Hepatocyte (in vitro differentiated cells): ENCODE data around the gene CLIP3. TPM values are rescaled to one million over a fixed set of nuclear protein-coding genes. Genes with fewer than 3 reads are reported as not detected.
"Not testable (repeated sequence)": the region's sequence is repeated elsewhere in the genome, so short reads cannot be mapped to it uniquely, and the experiment has no call there.

ENCODE experiments used
- DNase-seq: peaks from one replicate; pipeline ENCODE4 v3.0.0-alpha.2; 2016; ENCODE audit warnings: low spot score
- H2AFZ ChIP-seq: fragments of 200-600 bp; sonication (generic); 2 replicates; pipeline ENCODE4 v1.6.0; 2016; ENCODE audit warnings: antibody characterized with exemption, mild to moderate bottlenecking
- H3K27ac ChIP-seq: fragments of 200-600 bp; sonication (generic); 2 replicates; pipeline ENCODE4 v1.5.1; 2016; ENCODE audit warnings: mild to moderate bottlenecking
- H3K27me3 ChIP-seq: fragments of 200-600 bp; sonication (generic); 2 replicates; pipeline ENCODE4 v1.6.1; 2016
- H3K36me3 ChIP-seq: fragments of 200-600 bp; sonication (generic); replicated peaks from 2 replicates; pipeline ENCODE4 v1.5.1; 2016; ENCODE audit warnings: low read depth; ENCODE audit not compliant: insufficient read depth
- H3K4me1 ChIP-seq: fragments of 200-600 bp; sonication (generic); 2 replicates; pipeline ENCODE4 v1.5.1; 2016; ENCODE audit warnings: mild to moderate bottlenecking, moderate library complexity; ENCODE audit not compliant: insufficient read depth
- H3K4me2 ChIP-seq: fragments of 200-600 bp; sonication (generic); 2 replicates; pipeline ENCODE4 v1.6.0; 2016
- H3K4me3 ChIP-seq: fragments of 200-600 bp; sonication (generic); 2 replicates; pipeline ENCODE4 v1.5.1; 2016; ENCODE audit warnings: mild to moderate bottlenecking
- H3K79me2 ChIP-seq: fragments of 200-600 bp; sonication (generic); 2 replicates; pipeline ENCODE4 v1.6.0; 2017; ENCODE audit warnings: mild to moderate bottlenecking
- H3K9me2 ChIP-seq: fragments of 200-600 bp; sonication (generic); replicated peaks from 2 replicates; pipeline ENCODE4 v1.6.0; 2017; ENCODE audit warnings: mild to moderate bottlenecking; ENCODE audit not compliant: insufficient read depth
- H3K9me3 ChIP-seq: fragments of 200-600 bp; sonication (generic); 2 replicates; pipeline ENCODE4 v1.5.1; 2016; ENCODE audit warnings: low read depth, mild to moderate bottlenecking
- H4K20me1 ChIP-seq: fragments of 200-600 bp; sonication (generic); 2 replicates; pipeline ENCODE4 v1.6.0; 2016; ENCODE audit warnings: mild to moderate bottlenecking; ENCODE audit not compliant: insufficient read depth, poor library complexity, severe bottlenecking
- CTCF ChIP-seq: fragments of 200-600 bp; sonication (generic); IDR thresholded peaks from 2 replicates; pipeline ENCODE4 v1.5.1; 2016; ENCODE audit warnings: antibody characterized with exemption, mild to moderate bottlenecking; ENCODE audit not compliant: poor library complexity
- EZH2 ChIP-seq: fragments of 200-600 bp; sonication (generic); IDR thresholded peaks from 2 replicates; pipeline ENCODE4 v1.6.1; 2016; ENCODE audit warnings: antibody characterized with exemption, mild to moderate bottlenecking, borderline replicate concordance
- EZH2phosphoT487 ChIP-seq: fragments of 200-600 bp; sonication (generic); IDR thresholded peaks from one replicate; pipeline ENCODE4 v1.6.1; 2018; ENCODE audit warnings: antibody characterized with exemption, mild to moderate bottlenecking, low read depth, moderate library complexity; ENCODE audit not compliant: unreplicated experiment, severe bottlenecking
- WGBS: methylation state at CpG from one replicate; pipeline ENCODE4 v1.1.6; 2016; ENCODE audit warnings: low lambda C conversion rate; ENCODE audit errors: missing lambda C conversion rate; 5-methylcytosine and 5-hydroxymethylcytosine counted together
- polyA plus RNA-seq: library from polyadenylated mRNA; unstranded; fragments of >200 nt; fragmentation: Nextera tagmentation; extraction: Ambion mirVana; gene quantifications from 2 replicates; pipeline ENCODE4 v1.2.1, GENCODE V29; 2016
- total RNA-seq: library from RNA; depleted of rRNA; stranded (reverse); fragments of >200 nt; gene quantifications from 2 replicates; pipeline ENCODE4 v1.2.3, GENCODE V29; 2014

Gene CLIP3
- total and polyA plus RNA-seq, 2 experiments from 2014 or later = 5.1 to 19.5 TPM

- Histone ChIP-seq H3K79me2 (no peaks in the 10 kb centered on the region), H3K4me1 (no peaks in the 10 kb centered on the region), H3K27me3 (no peaks in the 10 kb centered on the region), H3K9me2 (no peaks in the 10 kb centered on the region), H3K36me3 (no peaks in the 10 kb centered on the region), H3K4me2 (no peak overlapping the region), H2AFZ (no peak overlapping the region), H3K4me3 (no peak overlapping the region), H4K20me1 (no peaks in the 10 kb centered on the region), H3K27ac (no peak overlapping the region), H3K9me3 (no peaks in the 10 kb centered on the region)
- no peak for DNase-seq
- WGBS = 98% methylated on average over 3 of the region's 3 CpGs
- TF ChIP-seq CTCF = no peak
Measured at GRCh38 chr19:36079389-36079945, 46.8 kb upstream of the CLIP3 start.

- no peaks in the 10 kb centered on the region for H3K9me2 ChIP-seq
- WGBS = 85% methylated on average over 10 of the region's 10 CpGs
Measured at GRCh38 chr19:36073121-36073876, 40.6 kb upstream of the CLIP3 start.

GRCh38 chr19:36072081-36072480 is 39.4 kb upstream of the CLIP3 start:
- H3K9me3 ChIP-seq = no peaks in the 10 kb centered on the region

More at GRCh38 chr19:36073121-36073876, 40.6 kb upstream of the CLIP3 start:
- Histone ChIP-seq H4K20me1 (no peaks in the 10 kb centered on the region), H3K36me3 (no peaks in the 10 kb centered on the region), H3K79me2 (no peaks in the 10 kb centered on the region), H2AFZ (no peak overlapping the region), H3K4me2 (no peak overlapping the region), H3K4me3 (no peak overlapping the region), H3K27ac (no peak overlapping the region), H3K9me3 (no peaks in the 10 kb centered on the region), H3K27me3 (no peaks in the 10 kb centered on the region), H3K4me1 (no peaks in the 10 kb centered on the region)
- TF ChIP-seq CTCF (no peak), EZH2 (no peak), EZH2phosphoT487 (no peak)
- no peak for DNase-seq

GRCh38 chr19:36068810-36069499 is 36.3 kb upstream of the CLIP3 start:
- 100% methylated on average over 2 of the region's 57 CpGs for WGBS
- not testable (repeated sequence) for H3K27ac ChIP-seq, DNase-seq

More at GRCh38 chr19:36072081-36072480, 39.4 kb upstream of the CLIP3 start:
- no peaks in the 10 kb centered on the region for H3K27me3 ChIP-seq
- 88% methylated on average over 8 of the region's 8 CpGs for WGBS
- no peak overlapping the region for H3K4me3 ChIP-seq
- H3K27ac ChIP-seq = no peak overlapping the region
- no peak overlapping the region for H2AFZ ChIP-seq
- no peaks in the 10 kb centered on the region for H3K79me2 ChIP-seq
- no peaks in the 10 kb centered on the region for H3K36me3 ChIP-seq
- H3K4me2 ChIP-seq = no peak overlapping the region
- no peaks in the 10 kb centered on the region for H3K9me2 ChIP-seq
- no peaks in the 10 kb centered on the region for H4K20me1 ChIP-seq
- no peak for TF ChIP-seq EZH2phosphoT487
- TF ChIP-seq EZH2 = no peak
- no peak for TF ChIP-seq CTCF
- H3K4me1 ChIP-seq = no peaks in the 10 kb centered on the region
- DNase-seq = no peak

More at GRCh38 chr19:36068810-36069499, 36.3 kb upstream of the CLIP3 start:
- H2AFZ ChIP-seq, H3K9me3 ChIP-seq, H3K9me2 ChIP-seq, H3K4me1 ChIP-seq, H3K4me3 ChIP-seq, H3K36me3 ChIP-seq, H3K4me2 ChIP-seq, H3K79me2 ChIP-seq, H4K20me1 ChIP-seq, H3K27me3 ChIP-seq: not testable (repeated sequence)
